Kidney (tissue), 14 donors: ENCODE results near the gene GAS5. TPM values are rescaled to one million over a fixed set of nuclear protein-coding genes. Genes with fewer than 3 reads are reported as not detected.
A peak's percentile ranks its signal among the peaks of the same experiment; 100 is the strongest.

Experiments used
- DNase-seq, 5 donors: peaks; one replicate each; pipeline ENCODE4 v3.0.0-alpha.2; 2013 to 2020
- FAIRE-seq: peaks from 2 replicates; lab custom pipeline; 2012; peaks lifted over from hg19 to GRCh38; lab: Jason Lieb, UNC
- H3K27ac ChIP-seq, 2 donors: one replicate each; pipeline ENCODE4 v1.7.0; 2013; ENCODE audit warnings: low read depth in 2 of 2, low read length in 2 of 2, inconsistent platforms in 1 of 2
- H3K27me3 ChIP-seq: one replicate; pipeline ENCODE4 v1.7.1; 2013; ENCODE audit warnings: low read length, inconsistent platforms; ENCODE audit not compliant: control insufficient read depth, insufficient read depth
- H3K36me3 ChIP-seq, 3 donors: one replicate each; pipeline versions ENCODE4 v1.7.0 to v1.7.1; 2013; ENCODE audit warnings: low read length in 3 of 3, control low read depth in 1 of 3, inconsistent platforms in 1 of 3; ENCODE audit not compliant: insufficient read depth in 3 of 3, control insufficient read depth in 2 of 3
- H3K4me1 ChIP-seq, 3 donors: one replicate each; pipeline versions ENCODE4 v1.7.0 to v1.7.1; 2013; ENCODE audit warnings: low read length in 3 of 3, inconsistent platforms in 1 of 3, low read depth in 1 of 3; ENCODE audit not compliant: control insufficient read depth in 2 of 3, insufficient read depth in 2 of 3
- H3K4me3 ChIP-seq, 3 donors: one replicate each; pipeline versions ENCODE4 v1.7.0 to v1.8.1; 2013; ENCODE audit warnings: low read length in 3 of 3, control low read depth in 1 of 3, inconsistent platforms in 1 of 3
- H3K9ac ChIP-seq, 3 donors: one replicate each; pipeline versions ENCODE4 v1.7.0 to v1.7.1; 2013; ENCODE audit warnings: low read length in 3 of 3, control low read depth in 1 of 3, inconsistent platforms in 1 of 3
- H3K9me3 ChIP-seq, 3 donors: one replicate each; pipeline versions ENCODE4 v1.7.0 to v1.7.1; 2013; ENCODE audit warnings: low read length in 3 of 3, control low read depth in 1 of 3, inconsistent platforms in 1 of 3; ENCODE audit not compliant: control insufficient read depth in 2 of 3, insufficient read depth in 1 of 3
- CTCF ChIP-seq: IDR thresholded peaks from 3 replicates; pipeline ENCODE4 v1.5.1; 2012; ENCODE audit warnings: mild to moderate bottlenecking, moderate library complexity, borderline replicate concordance; ENCODE audit not compliant: insufficient read depth; ENCODE audit errors: extremely low read depth
- intact Hi-C: fragments of 100-400 bp; cut with DNase I; formaldehyde crosslinking; loops from one replicate; pipeline ENCODE4 v1.11.1; 2022
- polyA plus RNA-seq: library from polyadenylated mRNA; stranded (reverse); fragments of 350-450 nt; fragmentation: Illumina TruSeq; extraction: RNeasy Lipid Tissue Mini Kit (QIAGEN cat#74804); gene quantifications from one replicate; pipeline ENCODE4 v1.2.3, GENCODE V29; 2014; ENCODE audit warnings: low read depth, low replicate concordance; ENCODE audit not compliant: insufficient read depth
- total RNA-seq: library from RNA; stranded (reverse); fragmentation: NEBNext Ultra II Directional; extraction: Animal tissue kit (Norgen Biotek cat#: 25700); gene quantifications from one replicate; pipeline ENCODE4 v1.2.1, GENCODE V29; 2021
- donor health status: control.
- donor health status: control.
- donor health status: control.
- donor health status: control.
- donor health status: control.
- donor health status: DM: yes; HTN: yes; CAD: no.
- donor health status: Normal renal cell carcinoma (clear cell type).

Gene GAS5
- total and polyA plus RNA-seq, 2 donors from 2014 or later: 239 to 275 TPM

GRCh38 chr1:173823781-173824314 lies 43.9 kb downstream of the GAS5 start:
- Histone ChIP-seq H3K9ac (peak overlapping the region; percentile 59 to 95 (median 60)), H3K9me3 (no peaks in the 10 kb centered on the region), H3K36me3 (no peaks in the 10 kb centered on the region), H3K27me3 (no peaks in the 10 kb centered on the region), H3K4me3 (peak overlapping the region; percentile 94 to 98 (median 98)), H3K4me1 (peaks cover 6 to 7% (median 6%) of the 10 kb centered on the region in 3 donors), H3K27ac (peak overlapping the region in 1 of 2 donors; percentile 1)
- FAIRE-seq: no peak
- DNase-seq: no peak
- TF ChIP-seq CTCF: no peak
- intact Hi-C loops: no loop called here

GRCh38 chr1:173821680-173822079 lies 46.1 kb downstream of the GAS5 start:
- H3K9ac ChIP-seq: no peak overlapping the region
- H3K4me1 ChIP-seq: peaks cover 6 to 7% (median 6%) of the 10 kb centered on the region in 3 donors
- no peak for TF ChIP-seq CTCF
- DNase-seq (no peak), FAIRE-seq (no peak)
- H3K9me3 ChIP-seq: no peaks in the 10 kb centered on the region
- H3K4me3 ChIP-seq: no peak overlapping the region
- H3K36me3 ChIP-seq: peaks cover 0 to 3% (median 0%) of the 10 kb centered on the region in 3 donors
- intact Hi-C loops: no loop called here
- H3K27ac ChIP-seq: no peak overlapping the region
- H3K27me3 ChIP-seq: no peaks in the 10 kb centered on the region

GRCh38 chr1:173818459-173818858 lies 49.3 kb downstream of the GAS5 start:
- no peak for TF ChIP-seq CTCF
- DNase-seq: no peak
- H3K27me3 ChIP-seq: no peaks in the 10 kb centered on the region
- H3K4me1 ChIP-seq: peaks cover 2 to 5% (median 4%) of the 10 kb centered on the region in 3 donors
- FAIRE-seq: no peak
- no peak overlapping the region for H3K4me3 ChIP-seq
- H3K9ac ChIP-seq: no peak overlapping the region
- peaks cover 0 to 3% (median 0%) of the 10 kb centered on the region in 3 donors for H3K36me3 ChIP-seq
- H3K9me3 ChIP-seq: no peaks in the 10 kb centered on the region
- no peak overlapping the region for H3K27ac ChIP-seq
- intact Hi-C loops: no loop called here

Other genes with a start within 250 kb of the GAS5 start
- gene TEX50, start 232.7 kb downstream of the GAS5 start, total RNA-seq: not detected
- not detected for gene TEX50, start 232.7 kb downstream of the GAS5 start, polyA plus RNA-seq
- gene ANKRD45, start 198.1 kb downstream of the GAS5 start, total RNA-seq: 7.7 TPM
- gene ANKRD45, start 198.1 kb downstream of the GAS5 start, polyA plus RNA-seq: 1.2 TPM
- gene KLHL20, start 153.0 kb downstream of the GAS5 start, total RNA-seq: 23.5 TPM
- gene KLHL20, start 153.0 kb downstream of the GAS5 start, polyA plus RNA-seq: 6.2 TPM
- 19.6 TPM for gene DARS2, start 43.3 kb downstream of the GAS5 start, total RNA-seq
- gene DARS2, start 43.3 kb downstream of the GAS5 start, polyA plus RNA-seq: 14.2 TPM
- 3.7 TPM for gene CENPL, start 43.1 kb downstream of the GAS5 start, total RNA-seq
- 0.71 TPM for gene CENPL, start 43.1 kb downstream of the GAS5 start, polyA plus RNA-seq
- 19.1 TPM for gene ZBTB37, start 391 bp upstream of the GAS5 start, total RNA-seq
- gene ZBTB37, start 391 bp upstream of the GAS5 start, polyA plus RNA-seq: 1.0 TPM
- 0.41 TPM for gene SERPINC1, start 49.3 kb upstream of the GAS5 start, total RNA-seq
- 0.82 TPM for gene SERPINC1, start 49.3 kb upstream of the GAS5 start, polyA plus RNA-seq
- gene RC3H1, start 154.4 kb upstream of the GAS5 start, total RNA-seq: 40.5 TPM
- 2.5 TPM for gene RC3H1, start 154.4 kb upstream of the GAS5 start, polyA plus RNA-seq